GM18520 (cell line): ENCODE measurements around the gene CACFD1.

ENCODE experiments used
- ATAC-seq: cut with Tn5 transposase; IDR thresholded peaks from one replicate; pipeline ENCODE4 v1.9.1; 2021; ENCODE audit not compliant: unreplicated experiment

The CACFD1 gene

GRCh38 chr9:133496861-133497842 is 37.4 kb downstream of the CACFD1 start:
- no peak for ATAC-seq

DNA sequence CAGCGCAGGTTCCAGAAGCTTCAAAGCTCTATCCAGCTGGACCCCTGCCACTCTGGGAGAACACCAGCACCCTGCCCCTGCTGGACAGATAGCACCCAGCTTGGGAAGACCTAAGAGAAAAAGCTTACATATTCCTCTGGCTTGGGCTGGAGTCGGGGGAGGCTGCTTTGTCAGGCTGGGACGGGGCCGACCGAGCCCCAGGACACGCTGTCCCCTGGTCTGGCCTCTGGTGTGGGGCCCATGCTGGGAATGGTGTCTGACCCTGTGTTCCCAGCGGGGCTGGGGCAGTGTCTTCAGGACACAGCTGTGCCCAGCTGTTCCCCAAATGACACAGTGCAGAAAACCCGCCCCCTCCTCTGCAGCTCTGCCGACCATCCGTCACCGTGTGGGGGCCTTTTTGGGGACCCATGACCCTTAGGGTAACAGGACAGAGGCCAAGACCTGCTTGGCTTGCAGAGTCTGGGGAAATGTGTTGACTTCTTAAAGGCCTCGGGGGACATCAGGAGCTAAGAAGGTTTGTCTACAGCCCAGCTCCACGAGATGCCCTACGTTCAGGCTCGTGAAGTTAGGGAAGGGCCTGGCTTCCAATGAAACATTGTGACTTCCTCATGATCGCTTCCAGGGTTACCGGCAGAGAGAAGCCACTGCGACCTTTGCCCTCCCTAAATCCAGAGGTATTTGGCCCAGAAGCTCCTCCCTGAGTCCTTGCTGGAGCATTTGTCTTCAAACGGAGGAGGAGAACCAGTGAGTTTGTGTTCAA is 39.5 kb downstream of the CACFD1 start:
- no peak for ATAC-seq

DNA sequence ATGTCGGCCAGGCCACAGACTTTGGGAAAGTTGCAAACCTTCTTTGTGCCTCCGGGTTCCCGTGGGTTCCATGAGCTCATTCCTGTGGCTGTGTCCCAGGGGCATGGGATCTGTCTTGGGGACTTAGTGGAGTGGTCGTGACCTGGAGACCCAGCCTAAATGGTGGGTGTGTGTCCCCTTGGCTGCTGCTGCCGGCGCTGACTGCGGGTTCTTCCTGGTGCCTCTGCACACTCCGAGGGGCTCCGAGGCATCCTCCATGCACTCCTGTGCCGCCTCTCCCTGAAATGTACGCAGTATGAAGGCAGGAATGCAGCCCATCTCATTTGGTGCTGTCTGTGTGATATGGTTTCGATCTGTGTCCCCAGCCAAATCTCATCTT is 40.1 kb downstream of the CACFD1 start:
- ATAC-seq = no peak

- ATAC-seq = no peak
Measured at GRCh38 chr9:133502112-133502511, 42.3 kb downstream of the CACFD1 start.

GRCh38 chr9:133505186-133505830 is 45.5 kb downstream of the CACFD1 start:
- ATAC-seq = no peak

DNA sequence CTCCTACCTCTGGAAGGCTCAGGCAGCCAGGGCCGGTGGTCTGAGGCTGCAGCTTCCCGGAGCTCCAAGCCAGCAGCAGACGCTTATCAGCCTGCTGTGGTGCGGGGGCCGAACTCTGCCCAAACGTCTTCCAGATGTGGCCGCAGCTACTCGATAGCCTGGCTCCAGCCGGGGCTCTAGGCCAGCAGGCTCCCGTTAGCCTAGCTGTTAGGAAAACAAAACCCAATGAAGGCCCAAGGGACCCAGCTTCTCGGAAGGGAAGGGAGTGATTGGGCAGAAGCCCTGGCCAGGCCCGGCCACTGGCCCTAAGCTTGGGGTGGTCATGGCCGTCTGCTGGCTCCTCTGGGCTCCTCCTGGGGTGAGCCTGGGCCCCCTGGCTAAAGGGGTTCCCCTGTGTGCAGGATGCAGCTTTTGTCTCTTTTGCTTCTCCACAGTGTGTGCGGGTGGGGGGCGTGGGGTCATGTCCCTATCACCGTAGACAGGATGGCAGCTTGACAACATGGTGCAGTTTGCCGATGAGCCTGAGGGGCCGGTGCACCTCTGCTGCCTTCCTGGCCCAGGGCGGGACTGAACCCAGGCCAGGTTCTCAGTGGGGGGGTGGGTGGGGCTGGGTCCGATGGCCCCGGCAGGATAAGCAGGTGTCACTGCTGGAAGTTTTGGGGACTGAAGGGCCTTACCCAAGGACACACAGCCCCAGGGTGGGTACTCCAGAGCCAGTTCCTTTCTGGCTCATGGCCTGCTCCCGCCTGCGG is 46.3 kb downstream of the CACFD1 start:
- ATAC-seq = no peak

DNA sequence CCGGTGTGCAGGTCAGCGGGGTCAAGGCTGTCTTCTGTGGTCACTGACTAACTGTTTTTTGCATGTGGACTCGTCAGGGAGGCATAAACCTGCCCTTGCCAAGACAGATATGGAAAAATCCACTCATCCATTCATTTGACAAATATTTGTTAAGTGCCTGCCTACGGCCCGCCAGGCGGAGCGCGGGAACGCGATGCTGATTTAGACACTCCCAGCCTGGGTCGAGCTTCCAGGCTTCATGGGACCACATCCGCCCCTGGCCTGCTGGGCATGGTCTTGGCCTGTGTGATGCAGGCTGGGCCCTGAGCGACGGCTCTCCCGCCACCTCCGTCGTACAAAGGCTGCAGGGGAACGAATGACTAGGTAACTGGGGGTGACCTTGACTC is 46.9 kb downstream of the CACFD1 start:
- ATAC-seq = no peak

DNA sequence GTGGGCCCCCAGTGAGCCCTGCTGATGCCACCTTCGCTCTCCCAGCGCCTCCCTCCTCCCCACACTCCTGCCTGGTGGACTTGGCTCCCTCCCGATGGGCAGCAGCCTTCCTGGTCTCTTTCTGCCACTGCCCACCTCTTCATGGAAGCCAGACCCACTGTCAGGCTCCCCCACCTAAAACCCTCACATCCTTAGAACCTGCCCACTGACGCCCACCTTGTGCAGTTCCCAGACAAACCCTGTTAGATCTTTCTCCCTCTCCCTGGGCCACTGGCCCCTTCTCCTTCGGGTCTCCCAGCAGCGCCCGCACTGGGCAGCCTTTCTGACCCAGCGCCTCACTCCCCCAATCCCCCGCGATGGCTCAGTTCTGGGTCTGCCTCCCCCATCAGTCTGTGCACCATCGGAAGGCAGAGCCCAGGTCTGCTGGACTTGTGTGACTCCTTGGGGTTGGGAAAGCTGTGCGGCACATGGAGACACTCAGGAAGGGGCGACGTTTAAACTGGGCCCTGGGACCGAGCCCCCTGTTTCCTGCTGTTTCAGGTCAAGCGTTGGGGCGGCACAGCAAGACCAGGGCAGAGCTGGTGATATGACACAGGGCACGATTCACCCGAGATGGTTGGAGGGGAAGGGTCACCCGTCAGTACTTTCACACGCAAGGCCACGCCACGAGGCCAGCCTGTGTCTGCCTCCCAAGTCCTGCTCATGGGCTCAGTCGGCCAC is 47.6 kb downstream of the CACFD1 start:
- no peak for ATAC-seq

- ATAC-seq = no peak
Measured at GRCh38 chr9:133508046-133508445, 48.3 kb downstream of the CACFD1 start.

DNA sequence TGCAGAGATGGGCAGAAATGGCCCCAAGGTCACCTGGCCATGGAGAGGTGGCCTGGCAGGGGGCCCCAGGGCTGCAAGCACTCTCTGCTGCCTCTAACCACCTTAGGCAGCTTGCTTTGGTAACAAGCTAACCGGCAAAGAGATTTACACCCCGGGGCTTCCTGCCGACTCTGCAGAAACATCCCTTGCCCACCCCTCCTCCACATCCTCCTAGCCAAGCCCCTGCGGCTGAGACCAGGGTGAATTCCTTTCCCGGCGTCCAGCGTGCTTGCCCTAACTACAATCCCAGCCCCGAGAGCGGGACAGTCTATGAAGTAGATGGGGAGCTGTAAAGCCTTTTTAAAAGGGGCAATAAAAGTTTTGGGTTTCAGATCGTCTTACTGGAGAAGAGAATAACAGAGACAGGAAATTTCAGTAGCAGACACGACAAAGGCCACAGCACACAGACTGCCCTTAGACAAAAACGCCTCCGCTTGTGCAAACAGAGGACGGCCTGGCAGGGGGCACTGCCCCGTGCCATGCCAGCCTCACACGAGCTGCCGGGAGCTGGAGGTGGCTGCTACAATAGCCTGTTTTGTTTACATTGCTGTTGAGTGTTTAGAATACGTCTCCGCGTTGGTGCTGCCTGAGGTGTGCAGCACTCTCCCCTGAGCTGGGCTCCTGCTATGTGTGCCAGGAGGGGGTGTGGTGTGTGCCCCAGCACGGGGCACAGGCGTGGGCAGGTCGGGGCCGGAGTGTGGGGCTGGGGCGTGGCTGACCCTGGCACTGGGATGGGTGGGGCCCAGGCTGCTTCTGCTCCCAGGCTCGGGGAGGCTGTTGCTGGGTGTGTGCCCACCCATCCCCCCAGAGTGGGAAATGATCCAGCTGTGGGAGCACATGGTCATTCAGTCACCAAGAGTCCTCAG is 49.7 kb downstream of the CACFD1 start:
- ATAC-seq = no peak

GRCh38 chr9:133510926-133511505 is 51.2 kb downstream of the CACFD1 start:
- ATAC-seq = no peak

GRCh38 chr9:133511607-133512006 is 51.8 kb downstream of the CACFD1 start:
- no peak for ATAC-seq

- ATAC-seq = no peak
Measured at GRCh38 chr9:133512253-133513213, 52.8 kb downstream of the CACFD1 start.

DNA sequence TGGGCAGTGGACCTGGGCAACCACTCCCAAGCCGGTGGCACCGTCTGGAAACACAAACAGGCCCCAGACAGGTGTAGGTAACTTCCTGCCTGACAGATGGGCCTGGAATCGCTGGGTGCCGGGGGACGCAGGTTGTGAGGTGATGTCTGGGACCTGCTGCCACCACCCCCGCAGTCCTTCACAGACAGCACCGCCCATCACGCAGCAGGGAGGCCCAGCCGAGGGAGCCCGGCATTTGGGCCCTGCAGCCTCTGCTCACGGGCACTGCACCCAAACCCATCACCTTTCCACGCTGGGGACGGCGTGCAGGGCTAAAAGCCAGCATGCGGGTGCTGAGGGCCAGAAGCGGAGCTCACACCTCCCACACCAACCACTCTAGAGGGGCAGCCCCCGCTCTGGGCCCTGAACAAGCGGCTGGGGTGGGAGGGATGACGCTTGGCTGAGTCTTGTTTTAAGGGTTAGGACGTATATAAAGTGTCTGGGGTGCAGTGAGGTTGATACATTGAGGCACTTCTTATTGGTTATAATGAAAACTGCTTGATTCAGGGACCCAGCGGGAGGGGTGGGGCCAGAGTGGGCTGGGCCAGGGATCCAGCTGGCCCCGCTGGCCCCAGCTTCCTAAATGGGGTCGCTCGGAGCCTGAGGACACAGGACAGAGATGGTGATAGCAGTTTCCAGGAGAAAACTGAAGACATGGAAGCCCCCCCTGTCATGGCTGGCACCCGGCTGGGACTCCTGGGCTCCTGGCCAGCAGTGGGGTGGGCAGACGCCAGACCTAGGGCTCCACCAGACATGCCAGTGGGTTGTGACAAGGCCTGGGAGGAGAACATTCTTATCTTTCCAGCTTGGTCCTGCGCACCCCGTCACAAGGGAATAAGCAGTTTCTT is 53.7 kb downstream of the CACFD1 start:
- ATAC-seq = no peak

GRCh38 chr9:133514460-133515239 is 54.9 kb downstream of the CACFD1 start:
- ATAC-seq = no peak

DNA sequence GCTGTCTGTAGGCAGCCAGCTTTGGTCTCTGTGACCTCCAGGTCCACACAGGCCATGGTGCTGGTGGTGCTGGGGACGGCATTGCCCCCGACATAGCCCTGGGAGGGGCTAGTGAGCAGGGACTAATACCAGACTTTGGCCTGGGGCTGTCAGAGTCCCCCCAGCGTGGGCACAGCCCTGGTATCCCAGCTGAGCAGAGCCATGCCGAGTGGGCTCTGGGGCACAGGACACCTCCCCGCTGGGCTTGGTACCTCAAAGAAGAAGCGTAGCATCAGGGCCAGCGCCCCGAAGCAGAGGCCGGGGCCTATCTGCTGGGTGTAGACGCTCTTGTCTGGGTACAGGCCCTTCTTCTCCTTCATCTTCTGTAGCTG is 55.4 kb downstream of the CACFD1 start:
- no peak for ATAC-seq
